IMR-90 (cell line): ENCODE data around the gene OR6V1. TPM values are rescaled to one million over a fixed set of nuclear protein-coding genes. Genes with fewer than 3 reads are reported as not detected.

ENCODE experiments used
- ATAC-seq: fragments of 200-7000 bp; cut with Tn5 transposase; 2 replicates; pipeline ENCODE4 v1.9.1; 2020; ENCODE audit warnings: low read depth, mild to moderate bottlenecking, moderate library complexity
- BruUV-seq: library from RNA; stranded (reverse); fragments of 400-500 nt; replicated peaks from 2 replicates; lab custom pipeline; 2021; lab: Mats Ljungman, UMichigan
- CTCF ChIA-PET: fragments of 300-600 bp; formaldehyde crosslinking; extraction: SDS; loops from one replicate; lab custom pipeline; 2021; ENCODE audit warnings: antibody characterized with exemption; lab: Yijun Ruan, JAX
- POLR2A ChIA-PET: fragments of 300-600 bp; sonication (Branson Sonifier 250); formaldehyde crosslinking; loops from one replicate; lab custom pipeline; 2022; ENCODE audit warnings: antibody characterized with exemption; ENCODE audit not compliant: unreplicated experiment; lab: Charles Lee
- DNase-seq: peaks from one replicate; pipeline ENCODE4 v3.0.0; 2013
- H2AFZ ChIP-seq: replicated peaks from 2 replicates; pipeline ENCODE3; 2013; ENCODE audit warnings: low read length, mild to moderate bottlenecking; ENCODE audit not compliant: poor library complexity
- H2AK5ac ChIP-seq: 2 replicates; pipeline ENCODE4 v1.6.1; 2013; ENCODE audit warnings: low read depth, low read length, inconsistent platforms
- H2AK9ac ChIP-seq: replicated peaks from 2 replicates; pipeline ENCODE3; 2013; ENCODE audit warnings: mild to moderate bottlenecking, low read depth, low read length, moderate library complexity; ENCODE audit not compliant: poor library complexity
- H2BK120ac ChIP-seq: 2 replicates; pipeline ENCODE4 v1.6.1; 2013; ENCODE audit warnings: low read depth, low read length, inconsistent platforms
- H2BK15ac ChIP-seq: 3 replicates; pipeline ENCODE4 v1.6.1; 2013; ENCODE audit warnings: low read depth, low read length, inconsistent platforms
- H2BK20ac ChIP-seq: 2 replicates; pipeline ENCODE4 v1.6.1; 2013; ENCODE audit warnings: low read depth, mild to moderate bottlenecking, inconsistent platforms, low read length, moderate library complexity
- H2BK5ac ChIP-seq: 2 replicates; pipeline ENCODE4 v1.6.1; 2013; ENCODE audit warnings: mild to moderate bottlenecking, low read depth, low read length, inconsistent platforms; ENCODE audit not compliant: poor library complexity, severe bottlenecking
- H3K14ac ChIP-seq: replicated peaks from 2 replicates; pipeline ENCODE4 v1.6.1; 2013; ENCODE audit warnings: low read depth, low read length, inconsistent platforms
- H3K18ac ChIP-seq: 2 replicates; pipeline ENCODE4 v1.6.1; 2013; ENCODE audit warnings: low read depth, low read length, control low read depth
- H3K23ac ChIP-seq: 2 replicates; pipeline ENCODE4 v1.6.1; 2013; ENCODE audit warnings: low read depth, low read length, inconsistent platforms
- H3K27ac ChIP-seq: 2 replicates; pipeline ENCODE4 v1.5.1; 2013; ENCODE audit warnings: mild to moderate bottlenecking, control low read depth, low read length; ENCODE audit not compliant: insufficient read depth
- H3K27me3 ChIP-seq: 2 replicates; pipeline ENCODE4 v1.6.1; 2013; ENCODE audit warnings: low read length; ENCODE audit not compliant: control insufficient read depth, insufficient read depth
- H3K36me3 ChIP-seq: 2 replicates; pipeline ENCODE4 v1.6.1; 2013; ENCODE audit warnings: low read length, mixed read lengths; ENCODE audit not compliant: control insufficient read depth, insufficient read depth
- H3K4ac ChIP-seq: 2 replicates; pipeline ENCODE4 v1.6.1; 2013; ENCODE audit warnings: low read depth, low read length, inconsistent platforms
- H3K4me1 ChIP-seq: 2 replicates; pipeline ENCODE4 v1.6.1; 2013; ENCODE audit warnings: low read length, mixed read lengths; ENCODE audit not compliant: control insufficient read depth, insufficient read depth
- H3K4me2 ChIP-seq: 2 replicates; pipeline ENCODE4 v1.6.1; 2013; ENCODE audit warnings: low read depth, mild to moderate bottlenecking, control low read depth, low read length, moderate library complexity
- H3K4me3 ChIP-seq: 2 replicates; pipeline ENCODE4 v1.5.1; 2013; ENCODE audit warnings: low read depth, mild to moderate bottlenecking, control low read depth, low read length, moderate library complexity; ENCODE audit not compliant: insufficient read depth
- H3K56ac ChIP-seq: 2 replicates; pipeline ENCODE4 v1.6.1; 2013; ENCODE audit warnings: low read length, inconsistent platforms; ENCODE audit not compliant: insufficient read depth; ENCODE audit errors: extremely low read depth
- H3K79me1 ChIP-seq, 2 experiments: 2 replicates each; pipeline ENCODE4 v1.6.1; 2013; ENCODE audit warnings: low read length in 2 of 2, inconsistent platforms in 1 of 2, low read depth in 1 of 2
- H3K9ac ChIP-seq: 2 replicates; pipeline ENCODE4 v1.6.1; 2013; ENCODE audit warnings: low read depth, low read length, control low read depth
- H3K9me1 ChIP-seq: 2 replicates; pipeline ENCODE4 v1.6.1; 2013; ENCODE audit warnings: low read length, inconsistent platforms; ENCODE audit not compliant: insufficient read depth
- H3K9me3 ChIP-seq: 2 replicates; pipeline ENCODE4 v1.6.1; 2013; ENCODE audit warnings: low read length; ENCODE audit not compliant: control insufficient read depth, insufficient read depth
- H4K20me1 ChIP-seq: 2 replicates; pipeline ENCODE4 v1.6.1; 2013; ENCODE audit warnings: low read length, inconsistent platforms; ENCODE audit not compliant: insufficient read depth
- H4K5ac ChIP-seq: 2 replicates; pipeline ENCODE4 v1.6.1; 2013; ENCODE audit warnings: mild to moderate bottlenecking, low read depth, low read length, control low read depth
- H4K8ac ChIP-seq, 2 experiments: 2 replicates each; pipeline ENCODE4 v1.6.1; 2013; ENCODE audit warnings: low read depth in 2 of 2, low read length in 2 of 2, control low read depth in 1 of 2, inconsistent platforms in 1 of 2
- H4K91ac ChIP-seq: 2 replicates; pipeline ENCODE4 v1.6.1; 2013; ENCODE audit warnings: low read depth, low read length, inconsistent platforms; ENCODE audit not compliant: insufficient read depth
- FOS ChIP-seq: fragments of 150-350 bp; IDR thresholded peaks from 2 replicates; pipeline ENCODE4 v1.6.1; 2016; ENCODE audit warnings: low read depth, low read length
- MAZ ChIP-seq: IDR thresholded peaks from 2 replicates; pipeline ENCODE4 v1.6.1; 2012; ENCODE audit warnings: low read depth, mild to moderate bottlenecking, low read length, improper control_type of control experiment, moderate library complexity, borderline replicate concordance
- POLR2A ChIP-seq: IDR thresholded peaks from 2 replicates; pipeline ENCODE4 v1.6.1; 2012; ENCODE audit warnings: mild to moderate bottlenecking, low read depth, low read length
- RAD21 ChIP-seq: IDR thresholded peaks from 2 replicates; pipeline ENCODE4 v1.6.1; 2012; ENCODE audit warnings: low read length, improper control_type of control experiment
- RFX5 ChIP-seq: IDR thresholded peaks from 2 replicates; pipeline ENCODE4 v1.8.0; 2012; ENCODE audit warnings: low read depth, mild to moderate bottlenecking, low read length, moderate library complexity
- dilution Hi-C: fragments of 300-500 bp; cut with HindIII; formaldehyde crosslinking; loops from one replicate; pipeline ENCODE4 v1.14.3; 2018; ENCODE audit warnings: low sequenced_read_pairs; ENCODE audit not compliant: unreplicated experiment
- in situ Hi-C: fragments of 300-500 bp; cut with MboI; formaldehyde crosslinking; loops from 3 replicates; pipeline ENCODE4 v1.14.3; 2019; ENCODE audit warnings: low sequenced_read_pairs, inconsistent platforms, mixed read lengths
- intact Hi-C: fragments of 100-400 bp; cut with micrococcal nuclease; formaldehyde crosslinking; loops from 2 replicates; pipeline ENCODE4 v1.10.0; 2022
- polyA plus RNA-seq, 3 experiments: library from polyadenylated mRNA; depleted of rRNA; stranded (reverse); fragments of >200 nt; gene quantifications; 2 replicates each; pipeline ENCODE4 v1.2.3, GENCODE V29; 2012; ENCODE audit warnings: low replicate concordance in 1 of 3
- total RNA-seq: library from RNA; depleted of rRNA; stranded (reverse); fragments of >200 nt; gene quantifications from 2 replicates; pipeline ENCODE4 v1.2.3, GENCODE V29; 2012

OR6V1 gene
- total and polyA plus RNA-seq, 2 of the 4 experiments (the other 2 are of a cell fraction): not detected

DNA sequence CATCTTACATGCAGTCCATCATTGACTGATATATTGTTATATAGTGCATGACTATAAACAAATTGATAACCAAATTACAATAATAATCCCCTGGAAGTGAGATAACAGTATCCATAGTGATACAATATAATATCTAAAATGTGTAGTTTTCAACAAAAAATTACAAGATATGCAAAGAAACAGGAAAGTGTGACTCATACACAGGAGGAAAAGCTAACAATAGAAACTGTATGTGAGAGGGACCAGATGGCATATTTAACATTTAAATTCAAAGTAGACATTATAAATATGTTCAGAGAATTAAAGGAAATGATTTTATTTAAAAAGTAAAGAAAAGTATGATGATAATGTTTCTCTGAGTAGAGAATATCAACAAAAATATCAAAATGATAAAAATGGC lies 33.2 kb upstream of the OR6V1 start:
- Histone ChIP-seq H3K4me3 (no peak overlapping the region), H2AFZ (no peak overlapping the region), H3K9me3 (no peaks in the 10 kb centered on the region), H4K20me1 (no peaks in the 10 kb centered on the region), H2BK5ac (no peak overlapping the region), H3K9ac (no peak overlapping the region), H3K27ac (no peak overlapping the region), H2BK15ac (no peak overlapping the region), H3K56ac (no peak overlapping the region), H3K18ac (no peak overlapping the region), H3K4me1 (no peaks in the 10 kb centered on the region), H4K8ac (no peak overlapping the region), H3K4me2 (no peak overlapping the region), H3K4ac (no peak overlapping the region), H3K14ac (no peak overlapping the region), H4K91ac (no peak overlapping the region), H4K5ac (no peak overlapping the region), H3K36me3 (no peaks in the 10 kb centered on the region), H3K79me1 (no peaks in the 10 kb centered on the region), H2AK5ac (no peak overlapping the region), H2BK120ac (no peak overlapping the region), H3K9me1 (no peaks in the 10 kb centered on the region), H3K27me3 (no peaks in the 10 kb centered on the region), H2AK9ac (no peak overlapping the region), H3K23ac (no peak overlapping the region), H2BK20ac (no peak overlapping the region)
- dilution Hi-C loops: no loop called here
- TF ChIP-seq RFX5: no peak
- no peak for TF ChIP-seq MAZ
- TF ChIP-seq FOS: no peak
- TF ChIP-seq RAD21: no peak
- TF ChIP-seq POLR2A: no peak
- in situ Hi-C loops: loop anchor here (25.0 kb wide), 1 partner anchor 418 kb away; the partner anchor contains the start of gene TAS2R60
- intact Hi-C loops: no loop called here
- ChIA-PET POLR2A (no interaction called here), CTCF (interaction anchor here (1.4 kb wide), 1 partner anchor 196 kb away, joined by 3 read pairs; no protein-coding TSS in a partner anchor)
- ATAC-seq (no peak), DNase-seq (no peak)
- no TSS peak for BruUV-seq
